Retinal pigment epithelial cell (primary cell): Measurements from ENCODE around the gene GNG4.

Experiments
- DNase-seq: peaks from one replicate; pipeline ENCODE4 v3.0.0-alpha.2; 2010; ENCODE audit warnings: low read depth
- H3K4me3 ChIP-seq: 2 replicates; pipeline ENCODE4 v1.5.1; 2011; ENCODE audit warnings: mild to moderate bottlenecking, low read length, control low read depth, moderate library complexity
- CTCF ChIP-seq: conservative IDR thresholded peaks from 2 replicates; pipeline ENCODE4 v1.5.1; 2011; ENCODE audit warnings: low read depth, low read length, control low read depth, inconsistent platforms

The GNG4 gene

GRCh38 chr1:235661568-235661967, 12.0 kb upstream of the GNG4 start:
- no peak overlapping the region for H3K4me3 ChIP-seq
- no peak for DNase-seq
- TF ChIP-seq CTCF = no peak

- H3K4me3 ChIP-seq = no peak overlapping the region
- DNase-seq = no peak
- TF ChIP-seq CTCF = no peak
Observed at GRCh38 chr1:235659186-235659771, 9.7 kb upstream of the GNG4 start.

GRCh38 chr1:235657747-235658526, 8.4 kb upstream of the GNG4 start:
- TF ChIP-seq CTCF = no peak
- no peak for DNase-seq
- H3K4me3 ChIP-seq = no peak overlapping the region

GRCh38 chr1:235657269-235657668, 7.7 kb upstream of the GNG4 start:
- no peak for TF ChIP-seq CTCF
- H3K4me3 ChIP-seq = no peak overlapping the region
- no peak for DNase-seq

- no peak for DNase-seq
- TF ChIP-seq CTCF = no peak
- no peak overlapping the region for H3K4me3 ChIP-seq
Observed at GRCh38 chr1:235652364-235652763, 2.8 kb upstream of the GNG4 start.

- no peak for DNase-seq
- no peak overlapping the region for H3K4me3 ChIP-seq
- no peak for TF ChIP-seq CTCF
Observed at GRCh38 chr1:235651170-235651806, 1.7 kb upstream of the GNG4 start.
